Activated CD4-positive, alpha-beta T cell treated with anti-CD3 and anti-CD28 coated beads, Interleukin-2, amount 50 U/mL, for 1 hour (primary cell): Measurements from ENCODE around the gene MOB3C.

ENCODE experiments used
- DNase-seq: peaks from one replicate; pipeline ENCODE4 v3.0.0-alpha.2; 2020

Gene MOB3C

DNA sequence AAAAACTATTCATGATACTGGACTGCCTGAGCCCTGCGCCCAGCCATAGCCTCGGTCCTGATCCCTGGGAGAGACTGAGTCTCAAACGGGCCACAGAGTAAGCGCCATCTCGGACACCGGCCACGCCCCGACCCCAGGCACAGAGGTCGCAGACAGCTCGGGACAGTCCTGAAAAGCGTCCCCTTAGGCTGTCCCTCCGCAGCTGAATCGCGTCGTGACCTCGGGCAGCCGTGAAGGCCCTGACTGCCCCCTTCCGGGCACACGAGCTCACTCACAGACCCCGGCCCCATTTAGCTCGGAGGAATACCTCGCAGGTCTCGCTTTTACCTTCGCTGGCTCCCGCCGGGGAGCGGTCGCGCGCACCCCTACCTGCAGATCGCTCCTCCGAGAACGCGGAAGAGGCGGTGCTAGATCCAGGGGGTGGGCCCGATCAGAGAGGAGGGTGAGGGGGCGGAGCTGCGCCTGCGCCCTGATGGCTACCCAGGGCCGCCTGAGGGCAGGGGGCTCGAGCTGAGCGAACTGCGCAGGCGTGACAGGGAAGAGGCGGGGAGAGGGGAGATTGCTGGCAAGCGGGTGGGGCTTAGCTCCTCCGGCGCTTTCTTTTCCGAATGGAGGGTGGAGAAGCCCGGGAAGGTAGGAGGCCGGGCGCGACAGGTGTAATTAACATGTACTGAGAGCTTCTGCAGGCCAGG is 12.6 kb downstream of the MOB3C start, which contains the start of gene MKNK1:
Gene MKNK1 (minus strand): TSS at position 411 of the 692 bp plus-strand sequence. CDS start 20,941 bp downstream, outside the sequence.
- DNase-seq = peak; percentile 99

DNA sequence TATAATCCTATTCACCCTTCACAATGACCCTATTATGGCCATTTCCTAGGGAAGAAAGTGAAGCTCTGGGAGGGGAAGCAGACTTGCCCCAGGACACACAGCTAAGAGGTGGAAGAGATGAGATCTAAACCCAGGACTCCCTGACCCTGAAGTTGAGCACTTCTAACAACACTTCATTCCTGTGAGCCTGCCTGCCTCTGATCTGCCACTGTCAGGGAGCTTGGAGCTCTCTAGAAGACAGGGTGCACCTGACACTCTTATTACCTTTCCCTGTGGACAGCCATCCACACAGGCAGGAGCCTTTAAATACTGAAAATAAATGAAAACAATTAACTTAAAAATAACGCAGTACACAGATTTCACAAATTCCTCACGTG is 13.1 kb downstream of the MOB3C start:
- DNase-seq = no peak

DNA sequence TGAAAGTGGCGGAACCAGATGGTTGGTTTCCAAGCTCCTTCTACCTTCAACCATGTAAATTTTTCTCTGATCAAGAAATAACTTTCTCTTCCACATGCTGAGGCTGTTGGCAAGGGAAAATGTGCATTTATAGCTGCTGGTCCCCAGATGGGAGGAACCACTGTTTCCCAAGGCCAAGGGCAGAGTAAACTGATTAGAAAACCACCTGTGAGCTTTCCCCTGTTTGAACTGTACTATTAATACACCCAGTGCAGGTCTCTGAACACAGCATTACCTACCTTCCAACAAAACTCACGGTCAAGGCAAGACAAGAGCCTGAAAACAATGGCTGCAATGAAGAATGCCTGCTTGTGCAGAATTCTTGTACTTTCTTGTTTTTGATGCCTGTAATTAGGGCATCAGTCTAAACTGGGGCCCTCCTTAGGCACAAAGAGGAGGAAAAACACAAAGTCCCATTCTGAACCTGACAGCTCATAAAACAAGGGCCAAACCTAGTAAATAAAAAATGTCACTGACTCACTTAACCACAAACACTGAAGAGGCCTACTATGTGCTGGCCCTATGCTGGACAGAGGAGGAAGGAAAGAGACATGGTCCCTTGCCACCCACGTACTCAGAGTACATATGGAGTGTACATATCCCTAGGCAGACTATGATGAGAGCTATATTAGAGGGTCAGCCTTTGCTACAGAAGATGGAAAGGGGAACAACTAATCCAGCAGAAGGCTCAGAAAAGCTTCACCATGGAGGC is 15.2 kb downstream of the MOB3C start:
- no peak for DNase-seq

DNA sequence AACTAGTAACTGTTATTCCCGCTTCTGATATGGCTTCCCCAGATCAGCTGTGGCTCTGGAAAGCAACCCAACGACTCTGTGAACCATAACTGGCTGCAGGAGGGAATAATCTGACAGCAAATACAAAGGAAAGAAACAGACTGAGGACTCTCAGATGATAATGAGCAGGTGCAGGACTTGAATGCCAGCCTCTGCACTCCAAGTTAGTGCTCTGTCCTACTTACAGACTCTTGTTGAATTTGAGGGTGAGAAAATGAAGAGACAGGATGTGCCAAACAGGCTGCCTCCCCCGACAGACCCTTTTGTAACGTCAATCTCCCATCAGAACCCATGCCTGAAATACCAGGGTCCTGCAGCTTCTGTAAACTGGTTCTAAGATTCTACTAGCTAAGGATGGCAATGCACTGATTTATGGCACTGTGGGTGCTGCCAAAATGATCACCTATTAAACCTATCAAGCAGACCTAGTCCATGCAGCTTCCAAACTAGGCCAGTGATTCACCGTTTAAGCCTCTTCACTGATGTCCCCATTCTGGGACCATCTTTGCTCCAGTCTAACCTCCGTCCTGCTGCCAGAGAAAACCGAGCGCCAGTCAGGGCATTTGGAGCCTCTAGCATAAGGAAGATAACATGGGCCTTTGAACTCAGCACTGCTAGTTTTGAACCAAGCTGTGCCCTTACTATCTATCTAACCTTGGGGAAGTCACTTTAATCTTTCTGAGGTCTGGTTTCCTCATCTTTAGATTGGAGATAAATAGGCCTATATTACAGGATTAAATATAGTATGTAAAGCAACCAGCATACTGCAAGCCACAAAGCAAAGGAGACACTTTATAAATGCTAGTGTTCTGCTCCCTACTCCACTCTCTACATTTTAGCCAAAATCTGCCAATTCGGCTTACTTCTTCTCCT is 17.3 kb downstream of the MOB3C start:
- DNase-seq = no peak

DNA sequence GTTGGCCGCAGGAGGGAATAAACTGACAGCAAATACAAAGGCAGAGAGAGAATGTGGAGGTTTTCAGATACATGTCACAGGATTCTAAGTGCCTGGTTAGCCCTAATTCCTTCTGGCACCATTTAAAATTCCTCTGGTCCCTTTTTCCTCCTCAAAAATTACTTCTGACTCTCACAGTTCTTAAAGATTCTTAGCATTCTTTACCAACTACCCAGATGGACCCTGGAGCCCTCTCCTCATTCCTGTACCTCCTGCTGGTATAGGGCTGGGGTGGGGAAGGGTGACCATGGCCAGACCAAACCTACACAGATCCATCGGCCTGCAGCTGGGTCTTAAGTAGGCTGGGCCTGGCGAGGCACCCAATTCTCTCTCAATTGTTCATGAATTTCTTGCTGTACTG is 19.8 kb downstream of the MOB3C start:
- no peak for DNase-seq

DNA sequence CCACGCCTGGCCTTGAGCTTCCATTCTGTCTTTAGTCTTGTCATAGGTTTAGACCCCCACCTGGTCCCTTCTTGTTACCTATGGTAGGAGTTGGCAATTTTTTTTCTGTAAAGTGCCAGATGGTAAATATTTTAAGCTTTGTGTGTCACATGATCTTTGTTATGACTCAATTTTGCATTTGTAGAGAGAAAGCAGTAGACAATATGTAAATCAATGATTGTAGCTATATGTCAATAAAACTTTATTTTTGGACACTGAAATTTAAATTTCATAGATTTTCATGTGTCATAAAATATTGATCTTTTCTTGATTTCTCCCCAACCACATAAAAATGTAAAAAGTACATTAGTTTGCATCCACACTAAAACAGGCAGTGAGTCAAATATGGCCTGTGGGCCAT is 20.6 kb downstream of the MOB3C start:
- DNase-seq = no peak

DNA sequence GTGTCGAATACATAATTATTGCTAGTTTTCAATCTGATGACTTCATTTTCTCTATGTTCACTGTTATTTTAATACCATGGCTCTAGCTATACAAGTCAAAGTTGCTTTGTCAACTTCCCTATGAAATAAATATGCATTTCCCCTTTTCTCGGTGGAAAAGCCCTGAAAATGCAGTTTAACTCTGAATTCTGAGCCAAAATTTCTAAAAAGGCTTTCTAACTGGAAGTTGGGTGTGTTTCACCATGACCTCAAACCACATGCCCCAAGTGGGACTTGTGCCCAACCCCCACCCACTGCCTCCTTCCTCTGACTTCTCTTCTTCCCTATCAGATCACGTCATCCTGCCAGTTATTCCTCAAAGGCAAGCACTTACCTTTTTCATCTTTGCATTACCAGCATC is 21.5 kb downstream of the MOB3C start:
- DNase-seq = no peak

DNA sequence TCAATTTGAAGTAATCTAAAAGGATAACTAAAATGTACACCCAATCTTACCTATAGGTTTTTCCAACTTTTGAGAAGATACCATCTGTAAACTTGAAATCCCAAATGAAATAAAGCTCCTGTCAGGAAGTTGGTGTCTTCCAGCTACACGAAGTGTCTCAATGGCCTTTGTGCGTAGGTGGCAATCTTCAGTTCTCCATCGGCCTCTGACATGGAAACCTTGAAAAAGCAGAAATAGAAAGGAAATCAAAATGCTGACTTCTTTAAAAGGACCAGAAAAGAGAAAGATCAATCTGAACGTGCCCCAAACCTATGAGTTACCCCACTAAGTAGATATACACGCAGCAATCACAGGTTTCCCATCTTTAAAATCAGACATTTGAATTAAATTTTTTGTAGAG is 22.5 kb downstream of the MOB3C start:
- no peak for DNase-seq

DNA sequence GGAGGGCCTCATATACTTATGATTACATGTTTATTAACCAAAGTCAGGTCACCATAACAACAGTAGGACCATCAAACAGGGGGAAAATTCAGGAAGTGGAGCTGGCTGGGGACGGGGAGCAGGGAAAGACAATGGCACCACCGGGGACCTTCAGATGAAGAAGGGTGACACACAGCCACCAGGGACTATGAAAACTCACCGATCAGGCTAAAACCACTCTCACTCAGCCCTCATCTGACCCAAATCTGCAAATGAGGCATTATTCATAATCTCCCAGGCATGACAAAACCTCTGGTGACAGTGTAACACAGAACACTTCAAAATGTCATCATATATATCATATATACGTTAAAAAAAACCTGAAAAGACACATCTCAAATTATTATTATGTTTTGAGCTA is 23.8 kb downstream of the MOB3C start:
- DNase-seq = no peak

DNA sequence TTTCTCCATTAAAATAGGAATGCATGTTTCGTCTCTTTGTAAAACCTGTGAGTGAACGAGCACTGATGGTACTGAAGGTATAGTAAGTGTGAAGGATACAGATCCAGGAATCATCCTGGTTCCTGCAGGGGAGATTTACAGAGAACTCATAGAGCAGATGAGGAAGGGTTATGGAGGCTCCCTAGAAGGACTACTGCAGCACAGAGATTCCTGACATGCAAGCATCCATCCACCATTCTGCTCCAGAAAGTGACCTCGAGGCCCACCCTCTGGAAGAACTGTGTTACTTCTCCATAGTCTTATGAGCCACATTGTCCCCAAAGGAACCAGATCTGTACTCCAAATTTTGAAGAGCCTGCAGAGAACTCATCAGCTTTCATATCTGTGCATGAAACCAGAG is 27.1 kb downstream of the MOB3C start:
- DNase-seq = no peak

DNA sequence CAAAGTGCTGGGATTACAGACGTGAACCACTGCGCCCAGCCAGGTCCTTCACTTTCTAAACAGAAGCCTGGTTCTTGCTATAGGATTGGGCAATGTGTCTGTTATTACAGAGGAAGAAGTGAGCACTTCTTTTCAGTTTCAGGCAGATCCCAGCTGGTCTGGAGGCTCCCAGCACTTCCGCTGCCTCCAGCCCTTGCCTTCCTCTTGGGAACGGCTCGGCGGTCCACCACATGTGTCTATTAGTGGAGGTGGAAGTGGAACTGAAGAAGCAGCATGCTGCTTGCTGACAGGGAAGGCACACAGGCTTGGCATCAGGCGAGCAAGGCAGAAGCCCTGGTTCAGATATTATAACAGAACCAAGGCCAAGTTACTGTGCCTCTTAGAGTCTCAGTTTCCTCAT is 29.5 kb downstream of the MOB3C start:
- no peak for DNase-seq

DNA sequence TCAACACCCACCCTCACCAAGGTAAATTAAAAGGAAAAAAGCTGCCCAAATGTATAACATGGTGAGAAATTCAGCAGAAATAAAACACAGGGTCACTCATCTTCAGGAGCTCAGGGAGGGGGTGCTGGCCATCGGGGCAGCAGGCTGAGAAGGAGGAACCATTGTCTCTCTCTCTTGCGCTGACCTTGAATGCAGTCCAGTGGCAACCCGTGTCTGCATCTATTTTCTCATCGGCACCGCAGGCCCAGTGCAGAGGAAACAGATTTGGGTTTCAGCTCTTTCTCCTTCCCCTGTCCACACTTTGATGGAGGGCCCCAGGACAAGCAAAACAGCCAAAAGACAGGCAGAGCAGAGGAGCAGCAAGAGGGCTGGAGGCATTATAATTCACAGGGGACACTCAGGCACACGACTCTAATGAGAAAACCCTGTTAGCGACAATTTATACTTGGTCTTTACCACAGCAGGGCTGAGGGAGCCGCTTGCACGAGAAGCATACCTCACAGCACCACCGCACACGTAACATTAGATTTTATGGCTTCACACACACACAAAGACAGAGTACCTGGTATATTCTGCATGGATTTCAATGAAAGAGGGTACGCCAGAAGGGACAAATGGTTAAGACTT is 31.2 kb downstream of the MOB3C start:
- DNase-seq = no peak

DNA sequence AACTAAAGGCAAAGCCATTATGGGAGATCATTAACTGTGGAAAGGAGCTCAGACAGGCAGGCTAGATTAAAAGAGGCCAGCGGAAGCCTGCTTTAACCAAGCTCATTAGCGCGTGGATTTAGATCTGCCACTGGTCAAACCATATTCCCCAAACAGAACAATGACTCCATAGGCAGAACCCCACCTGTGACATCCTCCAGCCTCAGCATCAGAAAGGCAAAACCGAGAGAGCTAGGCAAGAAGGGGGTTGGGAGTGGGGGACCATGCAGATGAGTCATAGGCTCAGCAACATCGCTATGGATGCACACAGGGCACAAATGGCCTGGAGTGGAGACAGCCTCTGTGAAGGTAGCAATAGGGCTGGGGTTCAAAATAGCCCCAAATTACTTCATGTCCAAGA is 33.1 kb downstream of the MOB3C start:
- DNase-seq = no peak

DNA sequence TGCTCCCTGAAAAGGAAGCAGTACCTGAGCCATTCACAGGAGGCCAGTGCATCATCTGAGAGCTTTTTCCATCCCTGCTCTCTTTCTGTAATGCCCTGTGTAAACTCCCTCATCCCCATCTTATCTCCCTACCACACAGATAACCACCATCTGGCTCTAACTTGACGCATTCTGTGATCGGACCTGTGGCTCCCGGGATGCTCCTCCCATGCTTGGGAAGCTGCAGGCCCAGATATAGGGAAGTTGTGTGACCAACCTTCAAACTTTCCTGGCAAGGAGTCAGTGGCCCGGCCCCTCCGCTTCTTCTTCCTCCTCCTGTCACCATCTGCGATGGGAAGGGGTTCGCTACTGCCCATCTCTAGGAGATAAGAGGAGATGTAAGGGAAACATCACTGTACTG is 33.6 kb downstream of the MOB3C start:
- no peak for DNase-seq

DNA sequence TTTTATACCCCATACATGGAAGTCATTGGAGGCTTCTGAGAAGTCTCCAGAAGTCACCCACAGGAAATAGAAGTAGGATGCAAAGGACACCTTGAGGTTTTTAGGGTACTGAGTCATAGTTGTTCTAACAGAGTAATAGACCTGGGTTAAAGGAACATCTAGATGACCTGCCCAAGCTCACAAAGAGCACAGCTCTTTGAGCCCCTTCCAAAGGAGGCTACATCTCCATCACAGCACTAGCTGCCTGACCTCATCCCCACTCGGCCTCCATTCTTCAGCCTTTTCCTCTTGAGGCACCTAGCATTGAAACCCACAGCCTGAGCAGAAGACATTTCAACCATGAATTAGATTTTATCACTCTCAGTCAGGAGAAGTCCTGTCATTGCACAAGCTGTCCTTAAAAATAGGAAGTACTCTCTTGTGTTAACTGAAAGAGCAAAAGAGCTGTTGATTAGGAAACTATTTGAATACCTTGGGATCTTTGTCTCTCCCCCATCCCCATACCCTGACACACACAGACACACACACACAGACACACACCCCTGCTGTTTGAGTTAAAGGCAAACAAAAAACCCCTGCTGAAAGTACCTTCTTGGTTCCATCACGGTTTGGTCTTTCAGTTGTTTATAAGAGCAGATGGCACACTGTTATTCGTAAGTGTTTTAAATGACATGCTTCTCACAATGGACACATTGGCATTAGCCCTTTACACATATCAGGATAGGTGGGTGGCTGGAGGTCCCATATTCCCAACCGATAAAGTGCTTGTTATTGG is 34.7 kb downstream of the MOB3C start:
- DNase-seq = no peak

DNA sequence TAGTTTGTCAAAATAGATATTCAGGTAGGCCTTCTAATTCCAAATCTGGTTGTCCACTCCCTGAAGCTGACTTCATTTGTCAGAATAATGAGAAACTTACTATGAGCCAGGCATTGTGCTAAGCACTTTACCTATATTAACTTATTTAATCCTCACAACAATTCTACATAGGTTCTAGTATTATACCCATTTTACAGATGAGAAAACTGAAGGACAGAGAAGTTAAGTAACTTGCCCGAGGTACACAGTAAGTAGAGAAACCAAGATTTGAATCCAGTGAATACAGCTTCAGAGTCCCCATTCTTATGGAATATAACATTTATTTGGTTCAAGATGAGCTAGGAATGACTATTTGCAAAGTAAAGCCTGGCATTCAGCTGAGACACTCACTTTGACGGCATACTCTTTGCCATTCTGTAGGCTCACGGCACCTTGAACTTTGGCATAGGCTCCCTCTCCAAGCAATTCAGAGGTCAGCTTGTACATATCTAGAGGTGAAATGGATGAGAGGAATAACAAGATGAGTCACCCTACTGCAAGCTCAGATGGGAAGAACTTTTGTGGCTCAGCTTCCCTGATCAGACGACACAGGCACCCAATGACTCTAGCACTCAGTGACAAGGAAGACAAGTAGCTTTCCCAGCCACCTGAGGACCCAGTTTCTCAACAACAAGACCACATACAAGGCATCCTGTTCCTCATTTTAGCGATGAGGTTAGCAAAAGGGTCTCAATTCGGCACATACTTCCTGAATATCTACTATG is 36.3 kb downstream of the MOB3C start:
- DNase-seq = no peak

DNA sequence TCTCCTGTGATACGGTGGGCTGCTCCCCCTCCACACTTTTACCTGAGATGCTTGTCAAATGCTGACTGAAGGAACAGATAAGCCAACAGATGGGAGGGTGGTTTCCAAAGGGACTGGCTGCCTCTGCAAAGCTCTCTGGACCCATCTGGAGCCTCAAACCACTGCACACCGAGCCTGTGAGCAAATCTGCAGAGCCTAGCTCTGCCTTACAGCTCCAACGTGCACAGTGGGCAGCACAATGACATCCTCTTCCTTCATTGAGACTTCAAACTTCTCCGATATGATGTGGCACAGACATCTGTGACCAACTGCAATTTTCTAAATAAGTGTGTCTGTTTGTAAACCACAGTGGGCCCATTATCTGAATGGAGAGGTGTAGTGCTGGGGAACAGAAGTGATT is 38.9 kb downstream of the MOB3C start:
- DNase-seq = no peak

DNA sequence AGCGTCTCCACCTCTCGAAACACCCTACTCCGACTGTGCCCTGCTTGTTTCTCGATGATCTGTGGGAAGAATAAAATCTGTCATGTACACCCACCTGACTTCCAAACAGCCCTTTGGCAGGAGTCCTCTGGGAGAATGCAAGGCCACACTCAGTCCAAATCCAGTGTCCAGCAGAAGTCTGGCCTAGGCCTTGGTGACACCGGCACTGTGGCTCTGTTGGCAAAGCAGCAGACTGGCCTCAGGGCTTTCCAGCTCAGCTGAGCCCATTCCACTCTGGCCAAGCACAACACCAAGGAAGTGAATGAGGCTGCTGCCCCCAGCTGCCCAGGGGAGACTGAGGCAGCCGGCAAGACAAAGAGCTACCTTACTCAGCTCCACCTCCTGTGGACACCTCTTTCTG is 40.0 kb downstream of the MOB3C start:
- no peak for DNase-seq

DNA sequence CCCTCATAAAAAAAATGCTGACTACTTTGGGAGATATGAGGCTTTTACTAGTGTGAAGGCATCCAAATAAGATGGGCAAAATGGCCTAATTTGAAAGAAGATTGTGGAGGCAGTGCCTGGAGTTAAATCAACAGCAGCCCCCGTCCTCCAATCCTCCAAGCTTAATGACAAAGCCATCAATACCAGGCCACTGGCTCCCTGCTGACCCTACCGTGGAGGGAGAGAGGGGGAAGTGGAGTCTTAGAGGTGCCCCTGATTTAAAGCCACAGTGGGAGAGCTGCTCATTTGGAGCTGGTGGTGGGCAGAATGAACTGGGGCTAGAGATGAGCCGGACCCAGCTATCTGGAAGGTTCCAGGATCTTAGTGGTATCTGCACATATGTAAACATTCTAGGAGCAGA is 40.8 kb downstream of the MOB3C start:
- no peak for DNase-seq

DNA sequence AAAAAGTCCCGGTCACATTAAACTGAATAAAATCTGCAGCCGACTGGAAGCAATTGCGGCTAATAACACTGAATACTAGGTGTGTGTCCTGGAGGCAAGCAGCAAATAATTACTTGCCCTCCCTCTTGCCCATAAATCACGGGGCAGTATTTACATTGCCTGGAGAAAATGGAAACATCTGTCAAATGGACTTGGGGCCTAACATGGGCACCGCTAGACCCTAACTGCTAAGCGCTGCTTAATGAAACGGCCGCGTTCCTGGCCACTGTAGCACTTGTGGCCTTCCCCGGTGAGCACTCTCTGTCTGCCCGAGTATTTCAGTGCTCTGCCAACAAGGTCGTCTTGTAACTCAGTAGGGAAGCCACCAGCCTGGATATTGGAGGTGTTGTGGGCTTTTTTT is 41.3 kb downstream of the MOB3C start:
- no peak for DNase-seq

DNA sequence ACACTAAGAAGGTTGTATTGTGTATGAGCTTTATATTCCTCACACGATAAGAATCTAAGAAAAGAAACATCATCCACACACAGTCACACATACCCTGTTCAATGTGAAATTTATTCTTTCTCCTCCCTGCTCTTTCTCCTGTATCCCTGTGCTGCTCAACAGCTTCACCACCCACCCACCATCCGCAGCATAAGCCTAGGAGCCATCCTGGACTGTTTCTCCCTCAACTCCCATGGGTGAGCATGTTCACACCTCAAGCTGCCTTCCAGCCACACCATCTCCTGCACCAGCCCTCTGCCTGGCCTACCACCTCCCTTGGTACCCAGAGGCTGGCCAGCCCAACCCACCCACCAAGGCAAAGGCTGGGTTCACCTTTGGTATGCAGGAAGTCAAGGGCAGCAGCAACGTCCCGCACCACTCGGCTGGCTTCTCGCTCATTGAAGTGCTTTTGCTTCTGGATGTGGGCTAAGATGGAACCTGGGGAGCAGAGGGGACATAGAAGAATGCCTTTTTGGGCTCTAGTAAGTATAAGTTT is 44.9 kb downstream of the MOB3C start:
- DNase-seq = no peak
